SU-DHL-6 (cell line): ENCODE results near the gene ATXN7L1.

Source experiments
- CTCF ChIP-seq: fragments of 200-600 bp; sonication (generic); IDR thresholded peaks from one replicate; pipeline ENCODE4 v1.5.1; 2017; ENCODE audit warnings: antibody characterized with exemption, mild to moderate bottlenecking, low read length, moderate library complexity; ENCODE audit not compliant: insufficient read depth, poor library complexity, severe bottlenecking
- EZH2phosphoT487 ChIP-seq: fragments of 200-600 bp; sonication (generic), shearing (Covaris generic); conservative IDR thresholded peaks from 2 replicates; pipeline ENCODE4 v1.6.1; 2018; ENCODE audit warnings: mild to moderate bottlenecking, antibody characterized with exemption, low read length, moderate library complexity, mixed read lengths

DNA sequence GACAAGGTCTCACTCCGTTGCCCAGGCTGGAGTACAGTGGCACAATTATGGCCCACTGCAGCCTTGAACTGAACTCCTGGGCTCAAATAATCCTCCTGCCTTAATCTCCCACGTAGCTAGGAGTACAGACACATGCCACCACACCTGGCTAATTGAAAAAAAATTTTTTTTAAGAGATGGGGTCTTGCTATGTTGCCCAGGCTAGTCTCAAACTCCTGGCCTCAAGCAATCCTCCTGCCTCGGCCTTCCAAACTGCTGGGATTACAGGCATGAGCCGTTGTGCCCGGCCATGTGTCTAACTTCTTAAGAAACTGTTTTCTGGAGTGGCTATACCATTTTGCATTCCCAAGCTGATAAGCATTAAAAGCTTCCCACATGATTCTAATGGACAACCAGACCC, 285.6 kb downstream of the ATXN7L1 start:
- TF ChIP-seq CTCF (no peak), EZH2phosphoT487 (no peak)
